ENCODE measurements around the gene CHST8.

CHST8 gene

GRCh38 chr19:33778089-33778791 is 156.5 kb downstream of the CHST8 start:
- peaks cover 29% of the 10 kb centered on the region for H3K27me3 Mint-ChIP-seq
- DNase-seq = peak; percentile 94
- no peak overlapping the region for H3K27ac Mint-ChIP-seq
- no peaks in the 10 kb centered on the region for H3K9me3 Mint-ChIP-seq
- no peaks in the 10 kb centered on the region for H3K36me3 Mint-ChIP-seq (ENCODE audit: low read depth)
- H3K4me3 Mint-ChIP-seq = no peak overlapping the region
- peaks cover 5% of the 10 kb centered on the region for H3K4me1 Mint-ChIP-seq (ENCODE audit: low read depth)

- Mint-ChIP-seq H3K9me3 (no peaks in the 10 kb centered on the region), H3K27ac (no peak overlapping the region), H3K27me3 (peaks cover 29% of the 10 kb centered on the region), H3K4me3 (no peak overlapping the region), H3K4me1 (ENCODE audit: low read depth) (peaks cover 5% of the 10 kb centered on the region), H3K36me3 (ENCODE audit: low read depth) (no peaks in the 10 kb centered on the region)
- DNase-seq = no peak
These were observed 158.1 kb downstream of the CHST8 start for GRCh38 chr19:33779849-33780248.

GRCh38 chr19:33780251-33780650 is 158.5 kb downstream of the CHST8 start:
- H3K4me1 Mint-ChIP-seq (ENCODE audit: low read depth) = peaks cover 5% of the 10 kb centered on the region
- H3K4me3 Mint-ChIP-seq = no peak overlapping the region

GRCh38 chr19:33780746-33781145 is 159.0 kb downstream of the CHST8 start:
- Mint-ChIP-seq H3K27me3 (peaks cover 33% of the 10 kb centered on the region), H3K27ac (no peak overlapping the region), H3K9me3 (no peaks in the 10 kb centered on the region), H3K4me3 (no peak overlapping the region), H3K4me1 (ENCODE audit: low read depth) (peaks cover 5% of the 10 kb centered on the region), H3K36me3 (ENCODE audit: low read depth) (no peaks in the 10 kb centered on the region)
- no peak for DNase-seq

More at GRCh38 chr19:33780251-33780650, 158.5 kb downstream of the CHST8 start:
- DNase-seq = no peak
- Mint-ChIP-seq H3K27ac (no peak overlapping the region), H3K27me3 (peaks cover 29% of the 10 kb centered on the region), H3K36me3 (ENCODE audit: low read depth) (no peaks in the 10 kb centered on the region), H3K9me3 (no peaks in the 10 kb centered on the region)

GRCh38 chr19:33781415-33781935 is 159.7 kb downstream of the CHST8 start:
- Mint-ChIP-seq H3K9me3 (no peaks in the 10 kb centered on the region), H3K27me3 (peaks cover 37% of the 10 kb centered on the region), H3K4me1 (ENCODE audit: low read depth) (peaks cover 9% of the 10 kb centered on the region), H3K36me3 (ENCODE audit: low read depth) (no peaks in the 10 kb centered on the region), H3K27ac (no peak overlapping the region), H3K4me3 (no peak overlapping the region)
- no peak for DNase-seq

- H3K9me3 Mint-ChIP-seq = no peaks in the 10 kb centered on the region
- DNase-seq = no peak
- no peak overlapping the region for H3K4me3 Mint-ChIP-seq
- H3K4me1 Mint-ChIP-seq (ENCODE audit: low read depth) = peaks cover 9% of the 10 kb centered on the region
- H3K36me3 Mint-ChIP-seq (ENCODE audit: low read depth) = no peaks in the 10 kb centered on the region
- H3K27ac Mint-ChIP-seq = no peak overlapping the region
- H3K27me3 Mint-ChIP-seq = peaks cover 37% of the 10 kb centered on the region
These were observed 160.2 kb downstream of the CHST8 start for GRCh38 chr19:33781996-33782395.

- Mint-ChIP-seq H3K4me1 (ENCODE audit: low read depth) (peaks cover 4% of the 10 kb centered on the region), H3K9me3 (no peaks in the 10 kb centered on the region), H3K36me3 (ENCODE audit: low read depth) (no peaks in the 10 kb centered on the region), H3K4me3 (no peak overlapping the region), H3K27ac (no peak overlapping the region), H3K27me3 (peaks cover 38% of the 10 kb centered on the region)
- no peak for DNase-seq
These were observed 162.7 kb downstream of the CHST8 start for GRCh38 chr19:33784432-33784831.

- no peak for DNase-seq
- H3K27ac Mint-ChIP-seq = no peak overlapping the region
- H3K4me1 Mint-ChIP-seq (ENCODE audit: low read depth) = peaks cover 4% of the 10 kb centered on the region
- peaks cover 31% of the 10 kb centered on the region for H3K27me3 Mint-ChIP-seq
- H3K9me3 Mint-ChIP-seq = no peaks in the 10 kb centered on the region
- no peaks in the 10 kb centered on the region for H3K36me3 Mint-ChIP-seq (ENCODE audit: low read depth)
- no peak overlapping the region for H3K4me3 Mint-ChIP-seq
These were observed 164.0 kb downstream of the CHST8 start for GRCh38 chr19:33785795-33786194.

- H3K27ac Mint-ChIP-seq = no peak overlapping the region
- peaks cover 49% of the 10 kb centered on the region for H3K27me3 Mint-ChIP-seq
- no peak overlapping the region for H3K4me3 Mint-ChIP-seq
- no peaks in the 10 kb centered on the region for H3K36me3 Mint-ChIP-seq (ENCODE audit: low read depth)
- peaks cover 4% of the 10 kb centered on the region for H3K4me1 Mint-ChIP-seq (ENCODE audit: low read depth)
- no peak for DNase-seq
- H3K9me3 Mint-ChIP-seq = no peaks in the 10 kb centered on the region
These were observed 166.9 kb downstream of the CHST8 start for GRCh38 chr19:33788676-33789075.

- no peak for DNase-seq
- Mint-ChIP-seq H3K27me3 (peaks cover 54% of the 10 kb centered on the region), H3K27ac (no peak overlapping the region), H3K36me3 (ENCODE audit: low read depth) (no peaks in the 10 kb centered on the region), H3K4me1 (ENCODE audit: low read depth) (peaks cover 4% of the 10 kb centered on the region), H3K4me3 (no peak overlapping the region), H3K9me3 (no peaks in the 10 kb centered on the region)
These were observed 167.6 kb downstream of the CHST8 start for GRCh38 chr19:33789344-33789743.

- Mint-ChIP-seq H3K4me1 (ENCODE audit: low read depth) (peaks cover 4% of the 10 kb centered on the region), H3K27me3 (peaks cover 57% of the 10 kb centered on the region), H3K36me3 (ENCODE audit: low read depth) (no peaks in the 10 kb centered on the region), H3K9me3 (no peaks in the 10 kb centered on the region), H3K27ac (no peak overlapping the region), H3K4me3 (peak overlapping the region; percentile 64)
- no peak for DNase-seq
These were observed 173.1 kb downstream of the CHST8 start for GRCh38 chr19:33794683-33795369.

- Mint-ChIP-seq H3K9me3 (no peaks in the 10 kb centered on the region), H3K4me3 (peak overlapping the region; percentile 70), H3K36me3 (ENCODE audit: low read depth) (no peaks in the 10 kb centered on the region), H3K27ac (no peak overlapping the region), H3K4me1 (ENCODE audit: low read depth) (peaks cover 4% of the 10 kb centered on the region), H3K27me3 (peaks cover 62% of the 10 kb centered on the region)
- DNase-seq = peak; percentile 74
These were observed 173.8 kb downstream of the CHST8 start for GRCh38 chr19:33795370-33796163.

GRCh38 chr19:33796164-33796875 is 174.6 kb downstream of the CHST8 start, which contains the start of gene KCTD15:
Gene KCTD15, plus strand, starts transcription at chr19:33796870. Its CDS starts 3,585 bp downstream, at chr19:33800455.
- no peaks in the 10 kb centered on the region for H3K9me3 Mint-ChIP-seq
- H3K36me3 Mint-ChIP-seq (ENCODE audit: low read depth) = no peaks in the 10 kb centered on the region
- H3K4me1 Mint-ChIP-seq (ENCODE audit: low read depth) = peaks cover 4% of the 10 kb centered on the region
- H3K27me3 Mint-ChIP-seq = peaks cover 62% of the 10 kb centered on the region
- peak within 1 kb of the TSS; percentile 77 for H3K4me3 Mint-ChIP-seq
- peak; percentile 70 for DNase-seq
- no peak within 1 kb of the TSS for H3K27ac Mint-ChIP-seq
